ENCODE data around the gene CADPS2. TPM values are rescaled to one million over a fixed set of nuclear protein-coding genes. Genes with fewer than 3 reads are reported as not detected.

CADPS2 gene
- total RNA-seq, 1 donor from 2014 or later: 6.4 TPM

- no peak overlapping the region for H3K4me2 ChIP-seq (ENCODE audit: low read length)
- DNase-seq (ENCODE audit: low read depth) (no peak), FAIRE-seq (no peak)
- no peak overlapping the region for H3K27ac Mint-ChIP-seq (ENCODE audit: unreplicated experiment)
- H3K4me1 ChIP-seq (ENCODE audit: insufficient read depth, low read length): no peaks in the 10 kb centered on the region
- no peak overlapping the region for H3K4me3 Mint-ChIP-seq (ENCODE audit: unreplicated experiment)
- TF ChIP-seq CTCF (IDR thresholded peaks at IDR 0.05; ENCODE audit: insufficient read depth, low read depth, low read length) (no peak), EZH2 (IDR thresholded peaks at IDR 0.05; ENCODE audit: insufficient read depth, low read length) (no peak)
- no peak overlapping the region for H2AFZ ChIP-seq (ENCODE audit: low read depth, low read length)
- H4K20me1 ChIP-seq (ENCODE audit: insufficient read depth, low read length): no peaks in the 10 kb centered on the region
- H3K36me3 ChIP-seq (ENCODE audit: insufficient read depth, low read length): no peaks in the 10 kb centered on the region
- H3K9ac ChIP-seq (ENCODE audit: low read length): no peak overlapping the region
- no peaks in the 10 kb centered on the region for H3K9me3 ChIP-seq (ENCODE audit: insufficient read depth, low read depth, low read length)
- H3K79me2 ChIP-seq (ENCODE audit: insufficient read depth, low read length): no peaks in the 10 kb centered on the region
- no peak overlapping the region for H3K27ac ChIP-seq (ENCODE audit: low read depth, low read length)
- no peaks in the 10 kb centered on the region for H3K27me3 ChIP-seq (ENCODE audit: insufficient read depth, low read length)
- H3K9me3 Mint-ChIP-seq (ENCODE audit: unreplicated experiment): no peaks in the 10 kb centered on the region
- H3K27me3 Mint-ChIP-seq (ENCODE audit: low read depth, unreplicated experiment): no peaks in the 10 kb centered on the region
- H3K36me3 Mint-ChIP-seq (ENCODE audit: low read depth, unreplicated experiment): no peaks in the 10 kb centered on the region
- no peak overlapping the region for H3K4me3 ChIP-seq (ENCODE audit: insufficient read depth, low read depth, low read length)
- H3K4me1 Mint-ChIP-seq (ENCODE audit: low read depth, unreplicated experiment): no peaks in the 10 kb centered on the region
Measured at GRCh38 chr7:122556873-122557542, 329.3 kb downstream of the CADPS2 start.

- Histone ChIP-seq H3K4me3 (ENCODE audit: insufficient read depth, low read depth, low read length) (no peak overlapping the region), H3K9ac (ENCODE audit: low read length) (no peak overlapping the region), H3K36me3 (ENCODE audit: insufficient read depth, low read length) (no peaks in the 10 kb centered on the region), H3K4me2 (ENCODE audit: low read length) (no peak overlapping the region), H2AFZ (ENCODE audit: low read depth, low read length) (no peak overlapping the region), H3K79me2 (ENCODE audit: insufficient read depth, low read length) (no peaks in the 10 kb centered on the region), H3K4me1 (ENCODE audit: insufficient read depth, low read length) (no peaks in the 10 kb centered on the region), H3K9me3 (ENCODE audit: insufficient read depth, low read depth, low read length) (no peaks in the 10 kb centered on the region), H4K20me1 (ENCODE audit: insufficient read depth, low read length) (no peaks in the 10 kb centered on the region), H3K27me3 (ENCODE audit: insufficient read depth, low read length) (no peaks in the 10 kb centered on the region), H3K27ac (ENCODE audit: low read depth, low read length) (no peak overlapping the region)
- Mint-ChIP-seq H3K9me3 (ENCODE audit: unreplicated experiment) (no peaks in the 10 kb centered on the region), H3K36me3 (ENCODE audit: low read depth, unreplicated experiment) (no peaks in the 10 kb centered on the region), H3K27me3 (ENCODE audit: low read depth, unreplicated experiment) (no peaks in the 10 kb centered on the region), H3K4me3 (ENCODE audit: unreplicated experiment) (no peak overlapping the region), H3K27ac (ENCODE audit: unreplicated experiment) (no peak overlapping the region), H3K4me1 (ENCODE audit: low read depth, unreplicated experiment) (no peaks in the 10 kb centered on the region)
- no peak for DNase-seq (ENCODE audit: low read depth)
- TF ChIP-seq EZH2 (IDR thresholded peaks at IDR 0.05; ENCODE audit: insufficient read depth, low read length) (no peak), CTCF (IDR thresholded peaks at IDR 0.05; ENCODE audit: insufficient read depth, low read depth, low read length) (no peak)
- FAIRE-seq: no peak
Measured at GRCh38 chr7:122556219-122556618, 330.0 kb downstream of the CADPS2 start.

- H3K27me3 ChIP-seq (ENCODE audit: insufficient read depth, low read length): no peaks in the 10 kb centered on the region
- H3K27ac Mint-ChIP-seq (ENCODE audit: unreplicated experiment): no peak overlapping the region
- H3K27me3 Mint-ChIP-seq (ENCODE audit: low read depth, unreplicated experiment): no peaks in the 10 kb centered on the region
- TF ChIP-seq EZH2 (IDR thresholded peaks at IDR 0.05; ENCODE audit: insufficient read depth, low read length): no peak
- TF ChIP-seq CTCF (IDR thresholded peaks at IDR 0.05; ENCODE audit: insufficient read depth, low read depth, low read length): no peak
- H3K9me3 Mint-ChIP-seq (ENCODE audit: unreplicated experiment): no peaks in the 10 kb centered on the region
- H3K36me3 ChIP-seq (ENCODE audit: insufficient read depth, low read length): no peaks in the 10 kb centered on the region
- H3K4me3 ChIP-seq (ENCODE audit: insufficient read depth, low read depth, low read length): no peak overlapping the region
- H2AFZ ChIP-seq (ENCODE audit: low read depth, low read length): no peak overlapping the region
- H3K4me1 Mint-ChIP-seq (ENCODE audit: low read depth, unreplicated experiment): no peaks in the 10 kb centered on the region
- FAIRE-seq (no peak), DNase-seq (ENCODE audit: low read depth) (no peak)
- no peak overlapping the region for H3K4me2 ChIP-seq (ENCODE audit: low read length)
- H3K27ac ChIP-seq (ENCODE audit: low read depth, low read length): no peak overlapping the region
- H3K4me1 ChIP-seq (ENCODE audit: insufficient read depth, low read length): no peaks in the 10 kb centered on the region
- H3K36me3 Mint-ChIP-seq (ENCODE audit: low read depth, unreplicated experiment): no peaks in the 10 kb centered on the region
- H3K79me2 ChIP-seq (ENCODE audit: insufficient read depth, low read length): no peaks in the 10 kb centered on the region
- no peak overlapping the region for H3K4me3 Mint-ChIP-seq (ENCODE audit: unreplicated experiment)
- H3K9me3 ChIP-seq (ENCODE audit: insufficient read depth, low read depth, low read length): no peaks in the 10 kb centered on the region
- H4K20me1 ChIP-seq (ENCODE audit: insufficient read depth, low read length): no peaks in the 10 kb centered on the region
- H3K9ac ChIP-seq (ENCODE audit: low read length): no peak overlapping the region
Measured at GRCh38 chr7:122553761-122554160, 332.5 kb downstream of the CADPS2 start.
